H1 (cell line): ENCODE results near the gene CD44. TPM values are rescaled to one million over a fixed set of nuclear protein-coding genes. Genes with fewer than 3 reads are reported as not detected.
A peak's percentile ranks its signal among the peaks of the same experiment; 100 is the strongest.

Experiments
- CTCF ChIA-PET: fragments of 300-600 bp; sonication (Branson Sonifier 250); formaldehyde crosslinking; loops from one replicate; lab custom pipeline; 2021; ENCODE audit not compliant: partially characterized antibody; lab: Charles Lee
- POLR2A ChIA-PET: fragments of 300-600 bp; sonication (Branson Sonifier 250); formaldehyde crosslinking; loops from one replicate; lab custom pipeline; 2021; ENCODE audit warnings: inconsistent platforms; ENCODE audit not compliant: partially characterized antibody; lab: Charles Lee
- DNase-seq, 2 experiments: peaks; one replicate each; pipeline versions ENCODE4 v3.0.0 to v3.0.0-alpha.2; 2010 to 2022; ENCODE audit warnings: low spot score in 2 of 2, low read depth in 1 of 2, mixed read lengths in 1 of 2
- FAIRE-seq: peaks from 2 replicates; lab custom pipeline; 2011; peaks lifted over from hg19 to GRCh38; lab: Jason Lieb, UNC
- H2AFZ ChIP-seq: 2 replicates; pipeline ENCODE4 v1.8.1; 2012; ENCODE audit warnings: low read length, inconsistent platforms
- H2AK5ac ChIP-seq: 2 replicates; pipeline ENCODE4 v1.6.1; 2013; ENCODE audit warnings: low read depth, low read length
- H2BK120ac ChIP-seq: replicated peaks from 2 replicates; pipeline ENCODE3; 2013; ENCODE audit warnings: low read depth, low read length, inconsistent platforms
- H2BK12ac ChIP-seq: 2 replicates; pipeline ENCODE4 v1.6.1; 2013; ENCODE audit warnings: low read depth, low read length
- H2BK15ac ChIP-seq: 2 replicates; pipeline ENCODE4 v1.6.1; 2013; ENCODE audit warnings: low read length
- H2BK20ac ChIP-seq: 2 replicates; pipeline ENCODE4 v1.6.1; 2013; ENCODE audit warnings: low read length
- H2BK5ac ChIP-seq: 2 replicates; pipeline ENCODE4 v1.6.1; 2013; ENCODE audit warnings: low read depth, low read length
- H3K14ac ChIP-seq: 2 replicates; pipeline ENCODE4 v1.6.1; 2013; ENCODE audit warnings: inconsistent platforms; ENCODE audit not compliant: insufficient read length
- H3K18ac ChIP-seq: 2 replicates; pipeline ENCODE4 v1.6.1; 2013; ENCODE audit warnings: low read length; ENCODE audit errors: extremely low read depth
- H3K23ac ChIP-seq: 2 replicates; pipeline ENCODE4 v1.6.1; 2013; ENCODE audit warnings: inconsistent platforms; ENCODE audit not compliant: insufficient read length
- H3K23me2 ChIP-seq: 2 replicates; pipeline ENCODE4 v1.6.1; 2013; ENCODE audit warnings: low read depth, low read length
- H3K27ac ChIP-seq: 2 replicates; pipeline ENCODE4 v1.6.1; 2011; ENCODE audit warnings: low read depth, low read length, inconsistent platforms
- H3K27me3 ChIP-seq, 4 experiments: replicated peaks in 1 of 4; 1 replicate in 1 of 4; 2 replicates in 3 of 4; pipeline versions ENCODE4 v1.6.1 to v1.8.1; 2011 to 2013; ENCODE audit warnings: low read length in 3 of 4, mild to moderate bottlenecking in 3 of 4, inconsistent platforms in 2 of 4, mixed read lengths in 2 of 4, moderate library complexity in 1 of 4; ENCODE audit not compliant: control insufficient read depth in 3 of 4, insufficient read depth in 3 of 4; ENCODE audit errors: extremely low read depth in 1 of 4
- H3K36me3 ChIP-seq, 4 experiments: 2 replicates each; pipeline versions ENCODE4 v1.6.1 to v1.8.1; 2011 to 2013; ENCODE audit warnings: mild to moderate bottlenecking in 4 of 4, low read length in 3 of 4, moderate library complexity in 2 of 4, control low read depth in 1 of 4, inconsistent platforms in 1 of 4; ENCODE audit not compliant: insufficient read depth in 4 of 4, control insufficient read depth in 2 of 4
- H3K4ac ChIP-seq: replicated peaks from 2 replicates; pipeline ENCODE3; 2013; ENCODE audit warnings: low read length, low read depth, mixed read lengths, inconsistent platforms; ENCODE audit not compliant: insufficient read length
- H3K4me1 ChIP-seq, 4 experiments: replicated peaks in 1 of 4; 1 replicate in 1 of 4; 2 replicates in 3 of 4; pipeline versions ENCODE4 v1.6.1 to v1.8.1; 2011 to 2013; ENCODE audit warnings: low read length in 3 of 4, inconsistent platforms in 2 of 4, mixed read lengths in 1 of 4; ENCODE audit not compliant: insufficient read depth in 4 of 4, control insufficient read depth in 3 of 4
- H3K4me2 ChIP-seq, 2 experiments: 2 replicates each; pipeline versions ENCODE4 v1.6.1 to v1.8.1; 2011 to 2013; ENCODE audit warnings: low read depth in 2 of 2, low read length in 2 of 2, control low read depth in 1 of 2, inconsistent platforms in 1 of 2, mild to moderate bottlenecking in 1 of 2; ENCODE audit not compliant: insufficient read depth in 1 of 2
- H3K4me3 ChIP-seq, 4 experiments: fragments of 200-600, 300-600 bp in 1 of 4; sonication (generic), shearing (Covaris generic), sonication (Bioruptor Twin) in 1 of 4; 2 replicates each; pipeline versions ENCODE4 v1.5.1 to v1.8.1; 2011 to 2016; ENCODE audit warnings: low read length in 4 of 4, low read depth in 3 of 4, control low read depth in 2 of 4, inconsistent platforms in 2 of 4, mild to moderate bottlenecking in 2 of 4, mixed read lengths in 1 of 4, moderate library complexity in 1 of 4; ENCODE audit not compliant: insufficient read depth in 2 of 4; ENCODE audit errors: extremely low read depth in 1 of 4
- H3K56ac ChIP-seq: replicated peaks from 2 replicates; pipeline ENCODE3; 2013; ENCODE audit warnings: low read depth, mild to moderate bottlenecking, mixed read lengths, low read length, inconsistent platforms; ENCODE audit not compliant: insufficient read length
- H3K79me1 ChIP-seq: 2 replicates; pipeline ENCODE4 v1.6.1; 2013; ENCODE audit warnings: low read depth, low read length, control low read depth
- H3K79me2 ChIP-seq, 2 experiments: 2 replicates each; pipeline versions ENCODE4 v1.6.1 to v1.8.1; 2012 to 2013; ENCODE audit warnings: low read length in 2 of 2, mild to moderate bottlenecking in 2 of 2, inconsistent platforms in 1 of 2; ENCODE audit not compliant: insufficient read depth in 2 of 2, control insufficient read depth in 1 of 2
- H3K9ac ChIP-seq, 4 experiments: replicated peaks in 1 of 4; 1 replicate in 1 of 4; 2 replicates in 3 of 4; pipeline versions ENCODE4 v1.6.1 to v1.8.1; 2011 to 2013; ENCODE audit warnings: low read depth in 3 of 4, low read length in 3 of 4, control low read depth in 2 of 4, mild to moderate bottlenecking in 2 of 4, moderate library complexity in 2 of 4, inconsistent platforms in 1 of 4; ENCODE audit errors: extremely low read depth in 1 of 4
- H3K9me3 ChIP-seq, 2 experiments: 2 replicates each; pipeline versions ENCODE4 v1.6.1 to v1.8.1; 2012 to 2013; ENCODE audit warnings: mild to moderate bottlenecking in 2 of 2, moderate library complexity in 2 of 2, control low read depth in 1 of 2, inconsistent platforms in 1 of 2, low read depth in 1 of 2, low read length in 1 of 2, mixed read lengths in 1 of 2; ENCODE audit not compliant: insufficient read depth in 2 of 2
- H4K20me1 ChIP-seq, 2 experiments: replicated peaks in 1 of 2; 2 replicates each; pipeline versions ENCODE3 to v1.8.1; 2011 to 2013; ENCODE audit warnings: inconsistent platforms in 2 of 2, low read length in 2 of 2, mild to moderate bottlenecking in 1 of 2; ENCODE audit not compliant: insufficient read depth in 2 of 2, control insufficient read depth in 1 of 2
- H4K5ac ChIP-seq: 2 replicates; pipeline ENCODE4 v1.6.1; 2013; ENCODE audit warnings: low read length, low read depth, mixed read lengths, inconsistent platforms; ENCODE audit not compliant: insufficient read length
- H4K8ac ChIP-seq: 2 replicates; pipeline ENCODE4 v1.8.0; 2013; ENCODE audit warnings: mild to moderate bottlenecking, moderate library complexity, low read length, inconsistent platforms; ENCODE audit not compliant: insufficient read depth; ENCODE audit errors: extremely low read depth
- H4K91ac ChIP-seq: replicated peaks from 2 replicates; pipeline ENCODE3; 2013; ENCODE audit warnings: low read length, mixed read lengths, inconsistent platforms; ENCODE audit not compliant: insufficient read length
- CEBPB ChIP-seq: IDR thresholded peaks from 2 replicates; pipeline ENCODE4 v1.6.1; 2012; ENCODE audit warnings: low read depth, low read length
- WGBS, 2 experiments: shearing (Covaris generic) in 1 of 2; methylation state at CpG; one replicate each; pipeline versions ENCODE4 v1.1.6 to v1.1.7; 2013 to 2015; ENCODE audit warnings: low lambda C conversion rate in 2 of 2, mixed read lengths in 2 of 2, inconsistent platforms in 1 of 2, low coverage in 1 of 2, missing lambda C conversion rate in 1 of 2; ENCODE audit not compliant: insufficient replicate concordance in 2 of 2, insufficient coverage in 1 of 2, insufficient read length in 1 of 2; ENCODE audit errors: extremely low coverage in 1 of 2, missing lambda C conversion rate in 1 of 2; 5-methylcytosine and 5-hydroxymethylcytosine counted together
- polyA plus RNA-seq, 7 experiments: library from polyadenylated mRNA; depleted of rRNA in 3 of 7; stranded (reverse) in 5 of 7; unstranded in 2 of 7; fragments of >200 nt in 5 of 7; fragments of 200-250 nt in 2 of 7; gene quantifications; 1 replicate in 5 of 7; 2 replicates in 1 of 7; 4 replicates in 1 of 7; pipeline versions ENCODE4 v1.2.1 to v1.2.3, GENCODE V29; 2011 to 2013; ENCODE audit warnings: missing spikeins in 2 of 7, mixed read lengths in 2 of 7
- total RNA-seq: library from RNA; stranded (reverse); fragmentation: NEBNext Ultra II Directional; extraction: Animal tissue kit (Norgen Biotek cat#: 25700); gene quantifications from 2 replicates; pipeline ENCODE4 v1.2.1, GENCODE V29; 2021
- TF ChIP-seq, protein P1 (sequence below): IDR thresholded peaks from 2 replicates; pipeline ENCODE4 v1.6.1; 2012; ENCODE audit warnings: inconsistent platforms

CD44 gene
- total and polyA plus RNA-seq, 2 of the 8 experiments (the other 6 are each of a cell fraction or from before 2014, with no cell fraction given) = 11.8 to 13.7 TPM

- Histone ChIP-seq H2BK5ac (no peak overlapping the region), H4K91ac (peak overlapping the region; percentile 57), H3K23ac (no peak overlapping the region), H3K79me1 (no peaks in the 10 kb centered on the region), H4K5ac (no peak overlapping the region), H3K79me2 (no peaks in the 10 kb centered on the region)
- no peak for DNase-seq
- TF ChIP-seq CEBPB = 0 out of 2 replicates have a peak, but pooled peaks have one; percentile 32
- TF ChIP-seq, protein P1, sequence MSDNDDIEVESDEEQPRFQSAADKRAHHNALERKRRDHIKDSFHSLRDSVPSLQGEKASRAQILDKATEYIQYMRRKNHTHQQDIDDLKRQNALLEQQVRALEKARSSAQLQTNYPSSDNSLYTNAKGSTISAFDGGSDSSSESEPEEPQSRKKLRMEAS = no peak
- TF ChIP-seq, all 59 proteins: peak for 1
- no peak overlapping the region for H3K14ac ChIP-seq
- H3K23me2 ChIP-seq = peaks cover 5% of the 10 kb centered on the region
- no peak overlapping the region; the same call in 1 of the 2 replicates for H2AK5ac ChIP-seq
- H3K27ac ChIP-seq = no peak overlapping the region
- H3K56ac ChIP-seq = no peak overlapping the region
- no peak overlapping the region for H3K4me2 ChIP-seq
- FAIRE-seq = no peak
- H4K8ac ChIP-seq = no peak overlapping the region
- H3K36me3 ChIP-seq = no peaks in the 10 kb centered on the region
- no peak overlapping the region for H3K4ac ChIP-seq
- H2BK12ac ChIP-seq = no peak overlapping the region; the same call in 1 of the 2 replicates
- no peak overlapping the region for H3K4me3 ChIP-seq
- no peak overlapping the region for H3K18ac ChIP-seq
- no peak overlapping the region for H3K9ac ChIP-seq
- peak overlapping the region; percentile 12; the same call in 1 of the 2 replicates for H2BK15ac ChIP-seq
- CTCF ChIA-PET = interaction anchor here (0.6 to 1.3 kb wide), 3 partner anchors 11 to 572 kb away, joined by 3 to 4 read pairs (median 3); no protein-coding TSS in a partner anchor
- H3K27me3 ChIP-seq = peaks cover 8 to 13% (median 13%) of the 10 kb centered on the region in 4 experiments
- H2AFZ ChIP-seq = no peak overlapping the region
- H3K9me3 ChIP-seq = no peaks in the 10 kb centered on the region
- H3K4me1 ChIP-seq = peaks cover 0 to 6% (median 3%) of the 10 kb centered on the region in 4 experiments; a peak in 6 of 7 replicates
- WGBS, 2 experiments = 72% methylated on average over 10 of the region's 10 CpGs; no CpG with 5 or more reads in 1 of the 2 experiments
- H4K20me1 ChIP-seq = no peaks in the 10 kb centered on the region
- no peak overlapping the region for H2BK20ac ChIP-seq
- POLR2A ChIA-PET = no interaction called here
- no peak overlapping the region for H2BK120ac ChIP-seq
Observed at GRCh38 chr11:35144136-35144741, 5.3 kb downstream of the CD44 start.
